SK-N-MC (cell line): ENCODE measurements around the gene SNAPC2.

ENCODE experiments used
- EZH2 ChIP-seq: fragments of 200-600 bp; sonication (generic); IDR thresholded peaks from one replicate; pipeline ENCODE4 v1.6.1; 2017; ENCODE audit warnings: antibody characterized with exemption
- POLR2AphosphoS5 ChIP-seq: IDR thresholded peaks from 2 replicates; pipeline ENCODE4 v1.6.1; 2012; ENCODE audit warnings: mild to moderate bottlenecking, low read depth, low read length, borderline replicate concordance

GRCh38 chr19:7915250-7916102, 4.7 kb upstream of the SNAPC2 start:
- TF ChIP-seq POLR2AphosphoS5 = no peak
- no peak for TF ChIP-seq EZH2
